GM12891 (cell line): ENCODE data around the gene ARHGAP24.
"Not testable (repeated sequence)": the region's sequence is repeated elsewhere in the genome, so short reads cannot be mapped to it uniquely, and the experiment has no call there.

ENCODE experiments used
- DNase-seq: peaks from one replicate; pipeline ENCODE4 v3.0.0; 2011; ENCODE audit warnings: low spot score; ENCODE audit not compliant: insufficient read length
- FAIRE-seq: peaks from 2 replicates; lab custom pipeline; 2011; peaks lifted over from hg19 to GRCh38; lab: Jason Lieb, UNC
- PAX5 ChIP-seq: IDR thresholded peaks from 2 replicates; pipeline ENCODE4 v1.6.1; 2011; ENCODE audit warnings: low read length, moderate library complexity, mild to moderate bottlenecking; ENCODE audit not compliant: insufficient read depth, severe bottlenecking
- POLR2A ChIP-seq: IDR thresholded peaks from 2 replicates; pipeline ENCODE4 v1.6.1; 2011; ENCODE audit warnings: low read depth, low read length, control low read depth
- POLR2AphosphoS5 ChIP-seq: IDR thresholded peaks from 2 replicates; pipeline ENCODE4 v1.6.1; 2011; ENCODE audit warnings: low read depth, low read length, control low read depth
- POU2F2 ChIP-seq: IDR thresholded peaks from 2 replicates; pipeline ENCODE4 v1.6.1; 2011; ENCODE audit warnings: low read depth, mild to moderate bottlenecking, control low read depth, low read length, moderate library complexity
- SPI1 ChIP-seq: IDR thresholded peaks from 2 replicates; pipeline ENCODE4 v1.6.1; 2011; ENCODE audit warnings: low read depth, low read length, control low read depth
- TAF1 ChIP-seq: IDR thresholded peaks from 2 replicates; pipeline ENCODE4 v1.6.1; 2011; ENCODE audit warnings: low read depth, low read length, control low read depth

Gene ARHGAP24

DNA sequence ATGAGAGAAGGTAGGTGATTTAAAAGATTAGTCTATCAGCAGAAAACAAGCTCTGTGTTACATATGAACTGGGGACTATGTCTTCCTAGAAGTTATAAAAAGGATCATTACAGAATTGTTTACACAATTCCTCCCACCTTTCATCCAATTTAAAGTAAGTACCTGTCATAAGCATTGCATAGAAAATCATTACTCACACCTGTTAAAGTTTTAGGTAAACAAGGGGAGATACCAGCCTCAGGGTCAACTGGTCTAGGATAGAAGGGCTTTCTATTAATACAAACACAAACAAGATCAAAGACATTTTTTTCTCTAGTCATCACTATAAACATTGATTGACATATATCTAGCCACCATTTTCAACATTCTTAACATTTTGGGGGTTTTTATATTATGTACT, 333.9 kb downstream of the ARHGAP24 start:
- DNase-seq: no peak
- TF ChIP-seq POU2F2 (no peak), TAF1 (no peak), POLR2AphosphoS5 (no peak), SPI1 (no peak), POLR2A (no peak), PAX5 (no peak)
- FAIRE-seq: no peak

DNA sequence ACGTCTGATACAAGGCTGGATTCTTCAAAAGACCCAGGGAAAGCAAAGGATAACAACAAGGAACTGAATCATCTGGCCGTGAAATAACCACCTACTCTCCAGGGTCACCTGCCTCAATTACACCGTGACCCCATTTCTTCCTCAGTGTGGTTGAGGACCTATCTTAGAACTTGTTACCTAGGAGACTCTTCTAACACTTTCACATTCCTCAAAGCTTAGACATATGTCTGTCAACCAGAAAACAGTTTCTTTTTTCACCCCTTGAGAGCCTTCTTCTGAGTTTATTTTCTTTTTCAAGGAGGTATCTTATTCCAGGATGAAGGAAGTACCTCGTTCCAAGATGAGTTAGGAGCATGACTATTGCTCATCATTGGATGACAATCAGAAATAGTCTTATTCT, 337.8 kb downstream of the ARHGAP24 start:
- DNase-seq: no peak
- no peak for TF ChIP-seq POLR2AphosphoS5
- TF ChIP-seq TAF1: no peak
- no peak for TF ChIP-seq POU2F2
- TF ChIP-seq POLR2A: no peak
- TF ChIP-seq SPI1: no peak
- no peak for TF ChIP-seq PAX5
- no peak for FAIRE-seq

DNA sequence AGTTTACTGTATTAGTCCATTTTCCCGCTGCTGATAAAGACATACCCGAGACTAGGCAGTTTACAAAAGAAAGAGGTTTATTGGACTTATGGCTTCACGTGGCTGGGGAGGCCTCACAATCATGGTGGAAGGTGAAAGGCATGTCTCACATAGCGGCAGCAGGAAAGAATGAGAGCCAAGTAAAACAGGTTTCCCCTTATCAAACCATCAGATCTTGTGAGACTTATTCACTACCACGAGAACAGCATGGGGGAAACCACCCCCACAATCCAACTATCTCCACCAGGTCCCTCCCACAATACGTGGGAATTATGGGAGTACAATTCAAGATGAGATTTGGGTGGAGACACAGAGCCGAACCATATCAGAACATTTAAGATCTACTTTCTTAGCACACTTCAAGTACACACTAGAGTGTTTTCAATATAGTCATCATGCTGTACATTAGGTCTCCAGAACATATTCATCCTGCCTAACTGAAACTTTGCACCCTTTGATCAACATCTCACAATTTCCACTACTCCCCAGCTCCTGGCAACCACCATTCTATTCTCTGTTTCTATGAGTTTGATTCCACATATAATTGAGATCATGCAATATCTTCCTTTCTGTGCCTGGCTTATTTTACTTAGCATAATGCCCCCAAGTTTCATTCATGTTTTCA, 341.0 kb downstream of the ARHGAP24 start:
- DNase-seq (no peak), FAIRE-seq (no peak)
- TF ChIP-seq PAX5 (no peak), SPI1 (no peak), POLR2A (no peak), POU2F2 (no peak), TAF1 (no peak), POLR2AphosphoS5 (no peak)

DNA sequence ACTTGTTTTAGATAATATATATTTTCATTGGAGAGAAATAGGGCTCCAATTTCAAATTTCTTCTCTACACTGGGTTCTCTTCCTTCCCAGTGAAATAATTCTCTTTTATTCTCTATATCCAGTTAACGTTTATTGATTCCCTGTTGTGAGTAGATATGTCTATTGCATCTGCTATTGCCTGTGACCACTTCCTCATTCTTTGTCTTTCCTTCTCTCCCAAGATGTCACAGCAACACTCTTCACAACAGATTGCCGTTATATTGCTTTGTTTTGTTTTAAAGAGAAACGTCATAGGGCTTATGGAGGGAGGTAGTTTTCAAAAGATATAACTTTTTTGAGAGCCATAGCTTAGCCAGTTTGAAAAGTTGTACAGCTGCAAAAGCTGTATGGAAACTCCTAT, 343.8 kb downstream of the ARHGAP24 start:
- TF ChIP-seq SPI1 (peak; percentile 49; the same call in 1 of the 2 replicates), POLR2AphosphoS5 (no peak)
- DNase-seq (no peak), FAIRE-seq (no peak)

DNA sequence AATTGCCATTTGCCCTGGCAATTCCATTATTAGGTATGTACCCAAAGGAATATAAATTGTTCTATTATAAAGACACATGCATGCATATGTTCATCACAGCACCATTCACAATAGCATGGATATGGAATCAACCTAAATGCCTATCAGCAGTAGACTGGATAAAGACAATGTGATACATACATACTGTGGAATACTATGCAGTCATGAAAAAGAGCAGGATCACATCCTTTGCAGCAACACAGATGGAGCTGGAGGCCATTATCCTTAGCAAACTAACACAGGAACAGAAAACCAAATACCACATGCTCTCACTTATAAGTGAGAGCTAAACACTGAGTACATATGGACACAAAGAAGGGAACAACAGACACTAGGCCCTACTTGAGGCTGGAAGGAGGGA, 345.2 kb downstream of the ARHGAP24 start:
- not testable (repeated sequence) for DNase-seq, FAIRE-seq

DNA sequence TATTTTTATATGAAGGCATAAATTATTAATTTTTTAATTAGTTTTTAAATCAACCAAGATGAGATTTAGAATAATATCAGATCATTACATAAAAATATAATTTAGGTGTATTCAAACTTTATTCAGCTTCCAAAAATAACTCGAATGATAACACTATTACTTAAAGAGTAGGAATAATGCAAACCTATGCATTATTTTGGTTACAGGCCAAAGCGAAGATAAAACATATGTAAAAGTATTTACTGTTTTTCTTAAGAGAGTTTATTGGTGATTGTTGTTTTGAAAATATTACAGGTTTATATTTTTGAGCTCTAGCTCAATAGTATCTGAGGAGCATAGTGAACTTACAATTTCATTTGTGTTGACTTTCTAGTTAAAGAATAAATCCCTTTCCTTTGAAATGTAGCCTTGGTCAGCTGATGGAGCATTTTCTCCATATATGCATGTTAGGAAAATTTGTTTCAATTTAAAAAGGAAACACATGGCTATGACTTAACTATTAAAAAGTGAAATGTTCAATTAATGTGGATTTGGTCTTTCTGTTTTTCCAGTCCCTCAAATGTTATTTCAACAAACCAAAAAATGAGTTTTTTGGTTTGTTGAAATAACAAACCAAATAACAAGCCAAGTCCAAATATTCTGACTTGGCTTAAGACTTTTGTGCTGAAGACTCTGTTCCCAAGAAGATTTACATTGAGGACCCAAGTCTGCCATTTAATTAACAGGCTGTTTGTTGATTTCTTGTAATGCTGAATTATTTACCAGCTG, 346.9 kb downstream of the ARHGAP24 start:
- no peak for FAIRE-seq
- no peak for DNase-seq
- TF ChIP-seq POLR2AphosphoS5: no peak
- TF ChIP-seq POU2F2: no peak
- TF ChIP-seq PAX5: no peak
- TF ChIP-seq TAF1: no peak
- TF ChIP-seq SPI1: no peak
- TF ChIP-seq POLR2A: no peak

DNA sequence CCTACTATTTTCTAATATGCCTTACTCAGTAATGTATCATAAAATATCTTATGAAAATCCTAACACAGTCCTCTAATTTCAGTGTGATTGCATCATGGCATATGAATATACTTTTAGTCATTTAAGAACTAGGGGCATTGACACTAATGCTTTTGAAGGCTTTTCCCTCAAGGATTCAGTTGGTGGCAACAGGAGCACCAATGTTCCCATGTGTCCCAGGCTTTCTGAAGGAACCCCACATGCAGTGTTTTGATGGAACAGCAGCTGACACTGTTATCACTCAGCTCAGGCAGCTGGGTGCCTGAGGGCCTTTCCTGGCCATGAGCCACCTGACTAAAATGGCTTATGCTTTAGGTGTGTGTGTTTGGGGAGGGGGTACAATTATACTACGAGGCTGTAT, 348.3 kb downstream of the ARHGAP24 start:
- no peak for TF ChIP-seq POU2F2
- TF ChIP-seq POLR2AphosphoS5: no peak
- TF ChIP-seq TAF1: no peak
- TF ChIP-seq PAX5: no peak
- FAIRE-seq (no peak), DNase-seq (no peak)

DNA sequence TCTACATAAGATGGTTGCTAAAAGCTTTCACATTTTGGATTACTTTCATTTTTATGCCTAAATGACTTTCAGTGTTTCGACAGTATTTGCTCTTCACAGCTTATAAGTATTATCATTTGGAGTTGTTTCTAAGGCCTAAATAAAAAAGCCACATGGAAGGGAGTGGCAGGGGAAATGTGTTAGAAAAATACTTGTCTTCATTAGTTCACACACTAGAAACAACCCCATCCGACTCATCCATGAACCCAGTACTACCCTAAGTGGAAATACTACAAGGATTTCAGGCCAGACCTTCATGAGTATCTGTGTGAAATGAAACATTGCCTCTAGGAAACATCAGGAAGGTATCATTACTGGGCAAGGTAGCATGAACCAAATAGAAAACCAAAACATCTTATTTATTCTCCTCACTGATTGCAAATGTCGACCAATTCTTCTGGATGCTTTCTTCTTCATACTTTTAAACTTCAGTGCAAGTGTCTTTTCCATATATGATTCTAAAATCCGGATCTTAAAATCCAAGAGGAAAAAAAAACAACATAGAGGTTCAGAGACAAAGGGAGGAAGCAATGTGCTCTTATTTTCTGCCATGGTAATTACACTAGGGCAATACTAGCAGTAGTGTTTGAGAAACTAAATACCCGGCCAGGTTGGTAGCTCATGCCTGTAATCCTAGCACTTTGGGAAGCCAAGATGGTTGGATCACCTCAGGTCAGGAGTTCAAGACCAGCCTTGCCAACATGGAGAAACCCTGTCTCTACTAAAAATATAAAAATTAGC, 349.4 kb downstream of the ARHGAP24 start:
- TF ChIP-seq TAF1: no peak
- no peak for TF ChIP-seq POLR2A
- FAIRE-seq (no peak), DNase-seq (no peak)

DNA sequence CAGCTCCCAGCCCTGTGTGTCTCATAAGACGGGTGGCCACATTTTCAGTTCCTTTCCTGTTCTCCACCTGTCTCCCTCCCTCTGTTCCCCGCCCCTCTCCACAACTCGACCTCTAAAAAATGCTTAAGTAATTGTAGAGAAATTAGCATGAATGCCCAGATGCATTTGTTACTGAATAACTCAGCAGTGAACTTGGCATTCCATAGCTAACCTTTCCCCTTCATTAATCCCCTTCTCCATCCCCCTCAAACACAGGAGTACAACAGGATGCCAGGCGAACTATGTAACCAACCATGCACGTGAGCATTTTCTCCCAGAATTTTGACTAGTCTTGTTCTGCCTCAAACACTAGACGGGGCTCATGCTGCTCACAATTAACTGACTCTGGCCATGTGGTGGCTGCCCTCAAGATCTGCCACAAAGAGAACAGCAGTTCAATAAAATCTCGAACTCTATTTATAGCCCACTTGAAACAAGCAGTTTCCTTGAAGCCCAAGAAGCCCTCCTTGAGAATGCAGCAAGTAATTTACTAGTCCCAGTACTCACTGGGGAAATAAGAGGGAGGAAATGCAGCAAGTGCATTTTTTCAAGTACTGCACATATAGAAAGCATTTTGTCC, 351.2 kb downstream of the ARHGAP24 start:
- FAIRE-seq: no peak

More for the DNA sequence above, 351.2 kb downstream of the ARHGAP24 start:
- no peak for TF ChIP-seq PAX5
- no peak for TF ChIP-seq POU2F2
- no peak for TF ChIP-seq SPI1
- no peak for TF ChIP-seq TAF1
- TF ChIP-seq POLR2AphosphoS5: no peak
- TF ChIP-seq POLR2A: no peak
- no peak for DNase-seq
